Measurements from ENCODE around the gene GPR173.
A peak's percentile ranks its signal among the peaks of the same experiment; 100 is the strongest.

GPR173 gene

GRCh38 chrX:53077207-53078197 lies 28.9 kb downstream of the GPR173 start:
- FAIRE-seq, result no peak

GRCh38 chrX:53078943-53079342 lies 30.4 kb downstream of the GPR173 start:
- no peak for DNase-seq (ENCODE audit: insufficient read length, low spot score)
- no peak for TF ChIP-seq POLR2A (IDR thresholded peaks at IDR 0.05; ENCODE audit: low read depth, low read length)
- no peak for FAIRE-seq

More at GRCh38 chrX:53077207-53078197, 28.9 kb downstream of the GPR173 start:
- no peak for DNase-seq (ENCODE audit: insufficient read length, low spot score)
- TF ChIP-seq POLR2A (IDR thresholded peaks at IDR 0.05; ENCODE audit: low read depth, low read length), result no peak

GRCh38 chrX:53080628-53081580 lies 32.3 kb downstream of the GPR173 start:
- no peak for TF ChIP-seq POLR2A (IDR thresholded peaks at IDR 0.05; ENCODE audit: low read depth, low read length)
- FAIRE-seq, result no peak
- DNase-seq (ENCODE audit: insufficient read length, low spot score), result no peak

GRCh38 chrX:53081925-53082772 lies 33.6 kb downstream of the GPR173 start, which contains the start of gene TSPYL2:
TSS of gene TSPYL2 (plus strand) at chrX:53082367. CDS start at chrX:53082499, 132 bp downstream.
- peak; percentile 98 for TF ChIP-seq POLR2A (IDR thresholded peaks at IDR 0.05; ENCODE audit: low read depth, low read length)
- FAIRE-seq (no peak), DNase-seq (ENCODE audit: insufficient read length, low spot score) (peak; percentile 42)

GRCh38 chrX:53082773-53083616 lies 34.4 kb downstream of the GPR173 start:
- FAIRE-seq (no peak), DNase-seq (ENCODE audit: insufficient read length, low spot score) (no peak)
- TF ChIP-seq POLR2A (IDR thresholded peaks at IDR 0.05; ENCODE audit: low read depth, low read length), result no peak

- no peak for DNase-seq (ENCODE audit: insufficient read length, low spot score)
- FAIRE-seq, result no peak
- TF ChIP-seq POLR2A (IDR thresholded peaks at IDR 0.05; ENCODE audit: low read depth, low read length), result no peak
Observed at GRCh38 chrX:53084043-53084570, 35.5 kb downstream of the GPR173 start.

GRCh38 chrX:53084863-53085262 lies 36.3 kb downstream of the GPR173 start:
- DNase-seq (ENCODE audit: insufficient read length, low spot score) (no peak), FAIRE-seq (no peak)
- no peak for TF ChIP-seq POLR2A (IDR thresholded peaks at IDR 0.05; ENCODE audit: low read depth, low read length)

- no peak for TF ChIP-seq POLR2A (IDR thresholded peaks at IDR 0.05; ENCODE audit: low read depth, low read length)
- DNase-seq (ENCODE audit: insufficient read length, low spot score) (no peak), FAIRE-seq (no peak)
Observed at GRCh38 chrX:53085661-53086229, 37.2 kb downstream of the GPR173 start.

GRCh38 chrX:53086464-53086863 lies 37.9 kb downstream of the GPR173 start:
- no peak for FAIRE-seq
- no peak for DNase-seq (ENCODE audit: insufficient read length, low spot score)
- no peak for TF ChIP-seq POLR2A (IDR thresholded peaks at IDR 0.05; ENCODE audit: low read depth, low read length)

GRCh38 chrX:53087388-53087831 lies 38.8 kb downstream of the GPR173 start:
- FAIRE-seq (no peak), DNase-seq (ENCODE audit: insufficient read length, low spot score) (no peak)
- no peak for TF ChIP-seq POLR2A (IDR thresholded peaks at IDR 0.05; ENCODE audit: low read depth, low read length)

- FAIRE-seq, result no peak
- DNase-seq (ENCODE audit: insufficient read length, low spot score), result no peak
- no peak for TF ChIP-seq POLR2A (IDR thresholded peaks at IDR 0.05; ENCODE audit: low read depth, low read length)
Observed at GRCh38 chrX:53088136-53088974, 39.8 kb downstream of the GPR173 start.
